Kidney epithelial cell (primary cell): ENCODE data around the gene BRSK1. TPM values are rescaled to one million over a fixed set of nuclear protein-coding genes. Genes with fewer than 3 reads are reported as not detected.

ENCODE experiments used
- DNase-seq: peaks from one replicate; pipeline ENCODE4 v3.0.0-alpha.2; 2010; ENCODE audit warnings: low read depth
- H3K27me3 ChIP-seq: 2 replicates; pipeline ENCODE4 v1.6.0; 2011; ENCODE audit warnings: low read length; ENCODE audit not compliant: control insufficient read depth, insufficient read depth
- H3K36me3 ChIP-seq: 2 replicates; pipeline ENCODE4 v1.5.1; 2011; ENCODE audit warnings: low read length; ENCODE audit not compliant: control insufficient read depth, insufficient read depth
- H3K4me3 ChIP-seq: 2 replicates; pipeline ENCODE4 v1.5.1; 2011; ENCODE audit warnings: low read depth, mild to moderate bottlenecking, control low read depth, low read length
- CTCF ChIP-seq: IDR thresholded peaks from 2 replicates; pipeline ENCODE4 v1.5.1; 2011; ENCODE audit warnings: mild to moderate bottlenecking, moderate library complexity, low read length, control low read depth, inconsistent platforms; ENCODE audit not compliant: insufficient read depth, poor library complexity, severe bottlenecking
- total RNA-seq: library from RNA; depleted of rRNA; stranded (reverse); fragments of >200 nt; gene quantifications from 2 replicates; pipeline ENCODE4 v1.2.3, GENCODE V29; 2015

The BRSK1 gene
- total RNA-seq, 1 donor from 2014 or later: 6.0 TPM

- Histone ChIP-seq H3K27me3 (no peaks in the 10 kb centered on the region), H3K4me3 (peak within 1 kb of the TSS; percentile 66), H3K36me3 (no peaks in the 10 kb centered on the region)
- TF ChIP-seq CTCF: no peak
- peak; percentile 81 for DNase-seq
Measured at GRCh38 chr19:55279770-55280643, 3.8 kb upstream of the BRSK1 start, which contains the start of gene HSPBP1. Gene HSPBP1, minus strand, starts transcription at chr19:55280110. Its CDS starts 502 bp downstream, at chr19:55279608.

GRCh38 chr19:55284405-55285058 lies 735 bp downstream of the BRSK1 start:
- DNase-seq: no peak
- no peak for TF ChIP-seq CTCF
- no peaks in the 10 kb centered on the region for H3K27me3 ChIP-seq
- H3K36me3 ChIP-seq: no peaks in the 10 kb centered on the region
- H3K4me3 ChIP-seq: peak overlapping the region; percentile 51

GRCh38 chr19:55285229-55285890 lies 1.6 kb downstream of the BRSK1 start:
- DNase-seq: no peak
- no peak for TF ChIP-seq CTCF
- H3K27me3 ChIP-seq: no peaks in the 10 kb centered on the region
- peak overlapping the region; percentile 9 for H3K4me3 ChIP-seq
- no peaks in the 10 kb centered on the region for H3K36me3 ChIP-seq

GRCh38 chr19:55287361-55288079 lies 3.7 kb downstream of the BRSK1 start:
- Histone ChIP-seq H3K27me3 (no peaks in the 10 kb centered on the region), H3K4me3 (no peak overlapping the region), H3K36me3 (no peaks in the 10 kb centered on the region)
- no peak for TF ChIP-seq CTCF
- DNase-seq: no peak

- no peak for TF ChIP-seq CTCF
- DNase-seq: no peak
- H3K4me3 ChIP-seq: no peak overlapping the region
- no peaks in the 10 kb centered on the region for H3K27me3 ChIP-seq
- H3K36me3 ChIP-seq: no peaks in the 10 kb centered on the region
Measured at GRCh38 chr19:55289117-55289796, 5.5 kb downstream of the BRSK1 start.
